Adrenal gland (tissue), 5 donors: Measurements from ENCODE around the gene PLA2G4D.

Experiments
- POLR2A ChIP-seq, 2 donors: fragments of 450-650 bp; IDR thresholded peaks; one replicate each; pipeline ENCODE4 v1.6.1; 2017; ENCODE audit warnings: antibody characterized with exemption in 2 of 2, mild to moderate bottlenecking in 2 of 2, moderate library complexity in 1 of 2
- TF ChIP-seq, protein P1 (sequence below), 6 experiments: fragments of 450-650 bp in 4 of 6; fragments of 200-600 bp in 2 of 6; sonication (generic) in 1 of 6; IDR thresholded peaks; 1 replicate in 5 of 6; 2 replicates in 1 of 6; pipeline versions ENCODE4 v1.5.1 to v1.8.0; 2016 to 2021; ENCODE audit warnings: antibody characterized with exemption in 6 of 6, mild to moderate bottlenecking in 2 of 6, moderate library complexity in 1 of 6
- donor health status: DM: no; HTN: no; CAD: no.

DNA sequence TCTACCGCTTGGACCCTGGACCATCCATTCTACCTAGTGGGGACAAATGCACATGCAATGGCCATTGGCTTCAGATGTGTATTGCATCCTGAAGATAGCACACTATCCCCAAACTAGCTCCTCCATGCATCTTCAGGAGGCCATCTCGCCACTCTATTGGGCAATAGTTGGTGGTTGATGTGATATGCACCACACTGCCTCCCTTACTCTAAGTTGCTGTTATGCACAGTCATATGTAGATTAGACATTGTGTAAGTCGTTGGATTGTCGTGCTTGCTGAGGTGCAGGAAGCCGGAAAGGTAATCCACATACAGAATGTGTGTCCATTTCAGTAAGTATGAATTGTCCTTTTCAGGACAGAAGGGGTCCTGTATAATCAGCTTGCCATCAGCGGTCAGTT, 26.7 kb upstream of the PLA2G4D start:
- TF ChIP-seq, protein P1, sequence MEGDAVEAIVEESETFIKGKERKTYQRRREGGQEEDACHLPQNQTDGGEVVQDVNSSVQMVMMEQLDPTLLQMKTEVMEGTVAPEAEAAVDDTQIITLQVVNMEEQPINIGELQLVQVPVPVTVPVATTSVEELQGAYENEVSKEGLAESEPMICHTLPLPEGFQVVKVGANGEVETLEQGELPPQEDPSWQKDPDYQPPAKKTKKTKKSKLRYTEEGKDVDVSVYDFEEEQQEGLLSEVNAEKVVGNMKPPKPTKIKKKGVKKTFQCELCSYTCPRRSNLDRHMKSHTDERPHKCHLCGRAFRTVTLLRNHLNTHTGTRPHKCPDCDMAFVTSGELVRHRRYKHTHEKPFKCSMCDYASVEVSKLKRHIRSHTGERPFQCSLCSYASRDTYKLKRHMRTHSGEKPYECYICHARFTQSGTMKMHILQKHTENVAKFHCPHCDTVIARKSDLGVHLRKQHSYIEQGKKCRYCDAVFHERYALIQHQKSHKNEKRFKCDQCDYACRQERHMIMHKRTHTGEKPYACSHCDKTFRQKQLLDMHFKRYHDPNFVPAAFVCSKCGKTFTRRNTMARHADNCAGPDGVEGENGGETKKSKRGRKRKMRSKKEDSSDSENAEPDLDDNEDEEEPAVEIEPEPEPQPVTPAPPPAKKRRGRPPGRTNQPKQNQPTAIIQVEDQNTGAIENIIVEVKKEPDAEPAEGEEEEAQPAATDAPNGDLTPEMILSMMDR (IDR thresholded peaks at IDR 0.05): no peak
- TF ChIP-seq POLR2A (IDR thresholded peaks at IDR 0.05): no peak
